Neural progenitor cell (in vitro differentiated cells): Measurements from ENCODE around the gene KDM4B. TPM values are rescaled to one million over a fixed set of nuclear protein-coding genes. Genes with fewer than 3 reads are reported as not detected.
A peak's percentile ranks its signal among the peaks of the same experiment; 100 is the strongest.

Experiments
- DNase-seq: peaks from one replicate; pipeline ENCODE4 v3.0.0-alpha.2; 2016; ENCODE audit warnings: low spot score
- H2AFZ ChIP-seq: fragments of 200-600 bp; sonication (generic); replicated peaks from 2 replicates; pipeline ENCODE4 v1.6.1; 2016; ENCODE audit warnings: antibody characterized with exemption
- H3F3A ChIP-seq: fragments of 200-600 bp; sonication (generic); 2 replicates; pipeline ENCODE4 v1.6.1; 2016; ENCODE audit warnings: antibody characterized with exemption, low read depth
- H3K27ac ChIP-seq: fragments of 200-600 bp; sonication (generic); 2 replicates; pipeline ENCODE4 v1.5.1; 2016; ENCODE audit warnings: mild to moderate bottlenecking
- H3K27me3 ChIP-seq: fragments of 200-600 bp; sonication (generic); 2 replicates; pipeline ENCODE4 v1.6.1; 2016; ENCODE audit warnings: mild to moderate bottlenecking, moderate library complexity
- H3K36me3 ChIP-seq: fragments of 200-600 bp; sonication (generic); 2 replicates; pipeline ENCODE4 v1.5.1; 2016
- H3K4me1 ChIP-seq: fragments of 200-600 bp; sonication (generic); 2 replicates; pipeline ENCODE4 v1.6.1; 2016; ENCODE audit warnings: mixed run types
- H3K4me2 ChIP-seq: fragments of 200-600 bp; sonication (generic); 2 replicates; pipeline ENCODE4 v1.6.1; 2016
- H3K4me3 ChIP-seq: fragments of 200-600 bp; sonication (generic); 2 replicates; pipeline ENCODE4 v1.5.1; 2016
- H3K79me2 ChIP-seq: fragments of 200-600 bp; sonication (generic); 2 replicates; pipeline ENCODE4 v1.6.1; 2016; ENCODE audit warnings: low read depth
- H3K9ac ChIP-seq: fragments of 200-600 bp; sonication (generic); 2 replicates; pipeline ENCODE4 v1.6.1; 2016
- H3K9me3 ChIP-seq: fragments of 200-600 bp; sonication (generic); 2 replicates; pipeline ENCODE4 v1.5.1; 2016; ENCODE audit warnings: low read depth
- H4K20me1 ChIP-seq: fragments of 200-600 bp; sonication (generic); 2 replicates; pipeline ENCODE4 v1.6.1; 2016; ENCODE audit warnings: low read depth
- H3K27ac Mint-ChIP-seq: 3 replicates; pipeline ENCODE4 v1.8.0; 2021; ENCODE audit warnings: mixed read lengths
- H3K27me3 Mint-ChIP-seq: 2 replicates; pipeline ENCODE4 v1.8.0; 2022; ENCODE audit warnings: low read depth, mild to moderate bottlenecking, inconsistent platforms, moderate library complexity, mixed read lengths; ENCODE audit not compliant: insufficient read depth
- H3K36me3 Mint-ChIP-seq: 3 replicates; pipeline ENCODE4 v1.8.0; 2021; ENCODE audit warnings: mixed read lengths
- H3K4me1 Mint-ChIP-seq: 3 replicates; pipeline ENCODE4 v1.8.0; 2021; ENCODE audit warnings: mixed read lengths
- H3K4me3 Mint-ChIP-seq: 3 replicates; pipeline ENCODE4 v1.8.0; 2021; ENCODE audit warnings: mild to moderate bottlenecking, moderate library complexity, mixed read lengths
- H3K9me3 Mint-ChIP-seq: 3 replicates; pipeline ENCODE4 v1.8.0; 2020; ENCODE audit warnings: mixed read lengths
- CTCF ChIP-seq: fragments of 200-600 bp; sonication (generic); IDR thresholded peaks from 2 replicates; pipeline ENCODE4 v1.5.1; 2017; ENCODE audit warnings: antibody characterized with exemption, mild to moderate bottlenecking
- EZH2 ChIP-seq: fragments of 200-600 bp; sonication (generic); IDR thresholded peaks from 2 replicates; pipeline ENCODE4 v1.6.1; 2017; ENCODE audit warnings: antibody characterized with exemption, mild to moderate bottlenecking, moderate library complexity
- EZH2phosphoT487 ChIP-seq: fragments of 200-600 bp; sonication (generic); IDR thresholded peaks from 2 replicates; pipeline ENCODE4 v1.6.1; 2017; ENCODE audit warnings: antibody characterized with exemption
- total RNA-seq: library from RNA; depleted of rRNA; stranded (reverse); fragments of >200 nt; gene quantifications from 2 replicates; pipeline ENCODE4 v1.2.3, GENCODE V29; 2015; ENCODE audit warnings: low replicate concordance

KDM4B gene
- total RNA-seq, 1 donor from 2014 or later: 16.0 TPM

DNA sequence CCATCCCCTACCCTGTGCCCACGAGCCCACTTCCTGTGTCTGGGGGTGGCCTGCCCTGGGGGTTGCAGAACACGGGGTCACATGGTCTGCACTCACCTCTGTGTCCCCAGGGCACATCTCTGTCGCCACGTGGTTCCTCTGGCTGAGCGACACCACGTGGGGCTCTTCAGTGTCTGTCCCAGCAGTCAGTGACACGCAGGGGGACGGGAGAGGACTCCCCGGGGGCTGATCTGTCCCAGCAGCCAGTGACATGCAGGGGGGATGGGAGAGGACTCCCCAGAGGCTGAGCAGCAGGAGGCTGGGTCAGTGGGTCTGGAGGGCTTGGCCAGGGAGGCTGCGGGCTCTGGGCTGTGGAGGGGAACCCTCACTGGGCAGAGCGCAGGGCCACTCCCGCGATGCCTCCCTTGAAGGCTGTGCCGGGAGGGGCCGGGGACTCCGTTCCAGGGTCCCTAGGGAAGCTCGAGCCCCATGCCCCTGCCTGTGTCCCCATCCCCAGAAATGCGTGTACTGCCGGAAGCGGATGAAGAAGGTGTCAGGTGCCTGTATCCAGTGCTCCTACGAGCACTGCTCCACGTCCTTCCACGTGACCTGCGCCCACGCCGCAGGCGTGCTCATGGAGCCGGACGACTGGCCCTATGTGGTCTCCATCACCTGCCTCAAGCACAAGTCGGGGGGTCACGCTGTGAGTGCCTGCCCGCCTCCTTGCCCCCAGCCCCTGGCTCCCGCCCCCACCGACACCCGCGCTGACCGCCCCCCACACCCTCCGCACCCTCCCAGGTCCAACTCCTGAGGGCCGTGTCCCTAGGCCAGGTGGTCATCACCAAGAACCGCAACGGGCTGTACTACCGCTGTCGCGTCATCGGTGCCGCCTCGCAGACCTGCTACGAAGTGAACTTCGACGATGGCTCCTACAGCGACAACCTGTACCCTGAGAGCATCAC is 174.8 kb downstream of the KDM4B start:
- no peak overlapping the region for H3K4me2 ChIP-seq
- no peak overlapping the region for H3K9ac ChIP-seq
- no peaks in the 10 kb centered on the region for H3K36me3 ChIP-seq
- H3K27me3 ChIP-seq: no peaks in the 10 kb centered on the region
- H2AFZ ChIP-seq: no peak overlapping the region
- Mint-ChIP-seq H3K27me3 (peaks cover 5% of the 10 kb centered on the region), H3K4me3 (no peak overlapping the region), H3K36me3 (peaks cover 15% of the 10 kb centered on the region), H3K9me3 (no peaks in the 10 kb centered on the region), H3K27ac (no peak overlapping the region), H3K4me1 (no peaks in the 10 kb centered on the region)
- no peaks in the 10 kb centered on the region for H3K79me2 ChIP-seq
- H3F3A ChIP-seq: no peaks in the 10 kb centered on the region
- H4K20me1 ChIP-seq: no peaks in the 10 kb centered on the region
- no peak for DNase-seq
- H3K4me1 ChIP-seq: no peaks in the 10 kb centered on the region
- TF ChIP-seq CTCF (no peak), EZH2phosphoT487 (no peak), EZH2 (no peak)
- H3K9me3 ChIP-seq: no peaks in the 10 kb centered on the region
- no peak overlapping the region for H3K27ac ChIP-seq
- no peak overlapping the region for H3K4me3 ChIP-seq

- no peaks in the 10 kb centered on the region for H3K27me3 ChIP-seq
- no peaks in the 10 kb centered on the region for H3K36me3 ChIP-seq
- no peak overlapping the region for H3K4me2 ChIP-seq
- H3K79me2 ChIP-seq: no peaks in the 10 kb centered on the region
- H3K27ac ChIP-seq: no peak overlapping the region
- no peaks in the 10 kb centered on the region for H3K4me1 ChIP-seq
- Mint-ChIP-seq H3K27me3 (peaks cover 2% of the 10 kb centered on the region), H3K4me3 (no peak overlapping the region), H3K27ac (no peak overlapping the region), H3K36me3 (peaks cover 18% of the 10 kb centered on the region), H3K4me1 (peaks cover 3% of the 10 kb centered on the region), H3K9me3 (no peaks in the 10 kb centered on the region)
- H3K9me3 ChIP-seq: no peaks in the 10 kb centered on the region
- H3K9ac ChIP-seq: no peak overlapping the region
- H2AFZ ChIP-seq: no peak overlapping the region
- no peaks in the 10 kb centered on the region for H3F3A ChIP-seq
- no peak for DNase-seq
- TF ChIP-seq EZH2: no peak
- no peaks in the 10 kb centered on the region for H4K20me1 ChIP-seq
- H3K4me3 ChIP-seq: no peak overlapping the region
These were observed 175.7 kb downstream of the KDM4B start for GRCh38 chr19:5144545-5145179.

GRCh38 chr19:5145521-5146511 is 176.9 kb downstream of the KDM4B start:
- Histone ChIP-seq H3K4me1 (peaks cover 10% of the 10 kb centered on the region), H3F3A (no peaks in the 10 kb centered on the region), H3K27ac (no peak overlapping the region), H3K4me2 (no peak overlapping the region), H3K79me2 (no peaks in the 10 kb centered on the region), H3K9me3 (no peaks in the 10 kb centered on the region), H4K20me1 (no peaks in the 10 kb centered on the region), H3K4me3 (no peak overlapping the region), H3K36me3 (no peaks in the 10 kb centered on the region), H3K27me3 (no peaks in the 10 kb centered on the region), H2AFZ (no peak overlapping the region), H3K9ac (no peak overlapping the region)
- DNase-seq: no peak
- peaks cover 2% of the 10 kb centered on the region for H3K27me3 Mint-ChIP-seq
- no peaks in the 10 kb centered on the region for H3K9me3 Mint-ChIP-seq
- H3K4me1 Mint-ChIP-seq: peaks cover 3% of the 10 kb centered on the region
- TF ChIP-seq EZH2: no peak
- no peak for TF ChIP-seq EZH2phosphoT487
- TF ChIP-seq CTCF: no peak
- H3K4me3 Mint-ChIP-seq: peak overlapping the region; percentile 30
- H3K36me3 Mint-ChIP-seq: peaks cover 15% of the 10 kb centered on the region
- no peak overlapping the region for H3K27ac Mint-ChIP-seq
